ENCODE data around the gene ZNF474. TPM values are rescaled to one million over a fixed set of nuclear protein-coding genes. Genes with fewer than 3 reads are reported as not detected.

The ZNF474 gene
- total RNA-seq, 2 donors from 2014 or later: not detected

DNA sequence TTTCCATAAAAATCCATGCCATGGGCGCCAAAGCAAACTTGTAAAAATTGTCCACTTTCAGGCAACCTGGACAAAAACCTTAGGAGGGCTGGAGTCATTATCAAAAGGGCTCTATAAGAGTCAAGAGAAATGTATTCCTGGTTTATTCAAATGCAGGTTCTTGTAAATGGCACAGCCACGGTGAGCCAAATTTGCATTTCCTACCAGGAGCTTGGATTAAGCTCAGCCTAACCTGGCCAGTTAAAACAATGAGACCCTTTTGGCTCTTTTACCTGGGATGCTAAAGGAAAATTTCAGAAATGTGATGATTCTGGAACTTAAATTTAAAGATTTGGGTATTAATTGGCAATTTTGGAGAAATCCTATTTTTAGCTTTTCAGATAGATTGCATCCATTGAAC lies 8.9 kb upstream of the ZNF474 start:
- no peak overlapping the region for H3K27ac ChIP-seq
- H3K4me1 ChIP-seq: no peaks in the 10 kb centered on the region
- H3K36me3 ChIP-seq: no peaks in the 10 kb centered on the region
- H3K9me3 ChIP-seq: no peaks in the 10 kb centered on the region
- TF ChIP-seq, protein P1, sequence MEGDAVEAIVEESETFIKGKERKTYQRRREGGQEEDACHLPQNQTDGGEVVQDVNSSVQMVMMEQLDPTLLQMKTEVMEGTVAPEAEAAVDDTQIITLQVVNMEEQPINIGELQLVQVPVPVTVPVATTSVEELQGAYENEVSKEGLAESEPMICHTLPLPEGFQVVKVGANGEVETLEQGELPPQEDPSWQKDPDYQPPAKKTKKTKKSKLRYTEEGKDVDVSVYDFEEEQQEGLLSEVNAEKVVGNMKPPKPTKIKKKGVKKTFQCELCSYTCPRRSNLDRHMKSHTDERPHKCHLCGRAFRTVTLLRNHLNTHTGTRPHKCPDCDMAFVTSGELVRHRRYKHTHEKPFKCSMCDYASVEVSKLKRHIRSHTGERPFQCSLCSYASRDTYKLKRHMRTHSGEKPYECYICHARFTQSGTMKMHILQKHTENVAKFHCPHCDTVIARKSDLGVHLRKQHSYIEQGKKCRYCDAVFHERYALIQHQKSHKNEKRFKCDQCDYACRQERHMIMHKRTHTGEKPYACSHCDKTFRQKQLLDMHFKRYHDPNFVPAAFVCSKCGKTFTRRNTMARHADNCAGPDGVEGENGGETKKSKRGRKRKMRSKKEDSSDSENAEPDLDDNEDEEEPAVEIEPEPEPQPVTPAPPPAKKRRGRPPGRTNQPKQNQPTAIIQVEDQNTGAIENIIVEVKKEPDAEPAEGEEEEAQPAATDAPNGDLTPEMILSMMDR (IDR thresholded peaks at IDR 0.05): no peak
- H3K27me3 ChIP-seq: no peaks in the 10 kb centered on the region
- no peak overlapping the region for H3K4me3 ChIP-seq
- DNase-seq (ENCODE audit: low spot score): no peak

- no peaks in the 10 kb centered on the region for H3K27me3 ChIP-seq
- H3K36me3 ChIP-seq: no peaks in the 10 kb centered on the region
- no peaks in the 10 kb centered on the region for H3K4me1 ChIP-seq
- no peak overlapping the region for H3K27ac ChIP-seq
- H3K9me3 ChIP-seq: no peaks in the 10 kb centered on the region
- TF ChIP-seq, protein P1 (IDR thresholded peaks at IDR 0.05): no peak
- no peak for DNase-seq (ENCODE audit: low spot score)
- H3K4me3 ChIP-seq: no peak overlapping the region
Observed at GRCh38 chr5:122120957-122121356, 8.4 kb upstream of the ZNF474 start.

GRCh38 chr5:122121479-122122465 lies 7.6 kb upstream of the ZNF474 start:
- no peak overlapping the region for H3K4me3 ChIP-seq
- TF ChIP-seq, protein P1 (IDR thresholded peaks at IDR 0.05): no peak
- DNase-seq (ENCODE audit: low spot score): no peak

DNA sequence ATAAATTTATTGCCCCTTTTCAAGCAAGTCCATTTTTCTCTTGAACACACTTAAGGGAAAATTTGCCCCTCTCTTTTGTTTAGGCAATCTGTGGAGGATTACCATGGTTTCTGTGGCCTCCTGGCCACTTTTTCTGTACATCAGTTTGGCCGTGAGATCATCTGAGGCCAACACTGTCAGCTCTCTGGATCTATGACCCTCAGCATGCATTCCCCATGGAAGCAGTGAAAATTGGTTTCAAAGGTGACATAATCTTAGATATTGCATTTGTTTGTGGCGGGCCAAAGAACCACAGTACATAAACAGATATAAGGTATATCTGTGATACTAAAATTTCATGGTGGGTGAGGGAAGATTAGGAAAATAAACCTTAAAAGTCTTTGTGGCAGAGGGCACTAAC lies 4.6 kb upstream of the ZNF474 start:
- H3K27ac ChIP-seq: no peak overlapping the region

More at GRCh38 chr5:122121479-122122465, 7.6 kb upstream of the ZNF474 start:
- Histone ChIP-seq H3K4me1 (no peaks in the 10 kb centered on the region), H3K9me3 (no peaks in the 10 kb centered on the region), H3K27me3 (no peaks in the 10 kb centered on the region), H3K27ac (no peak overlapping the region), H3K36me3 (no peaks in the 10 kb centered on the region)

DNA sequence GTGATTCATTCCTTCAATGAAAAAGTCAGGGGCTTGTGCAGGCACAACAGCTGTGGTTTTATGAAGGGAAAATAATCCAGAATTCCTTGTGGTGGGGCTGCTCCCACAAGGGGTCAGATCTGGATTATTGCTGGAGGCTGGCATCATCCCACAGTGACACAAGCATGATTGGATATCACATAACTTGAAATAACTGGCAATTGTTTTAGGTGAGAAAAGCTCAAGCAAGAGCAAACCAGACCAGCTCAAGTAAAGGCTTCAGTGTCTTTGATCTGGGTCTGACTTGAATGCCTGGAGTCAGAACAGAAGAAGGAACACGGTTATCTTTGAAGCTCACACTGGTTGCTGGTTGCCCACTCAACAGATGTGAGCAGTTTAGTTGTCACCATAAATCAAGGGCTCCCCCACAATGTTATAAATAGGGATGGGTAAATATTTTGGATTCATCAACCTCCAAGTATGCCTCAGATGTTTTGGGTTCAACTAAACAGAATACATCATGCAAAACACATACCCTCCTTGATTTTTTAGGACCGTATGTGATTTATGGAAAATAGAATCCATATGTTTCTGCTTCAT lies 3.1 kb upstream of the ZNF474 start:
- no peaks in the 10 kb centered on the region for H3K9me3 ChIP-seq
- no peak overlapping the region for H3K4me3 ChIP-seq
- H3K36me3 ChIP-seq: no peaks in the 10 kb centered on the region
- no peaks in the 10 kb centered on the region for H3K27me3 ChIP-seq
- DNase-seq (ENCODE audit: low spot score): no peak
- TF ChIP-seq, protein P1 (IDR thresholded peaks at IDR 0.05): no peak
- no peak overlapping the region for H3K27ac ChIP-seq
- no peaks in the 10 kb centered on the region for H3K4me1 ChIP-seq

More for the DNA sequence above, 4.6 kb upstream of the ZNF474 start:
- Histone ChIP-seq H3K4me1 (no peaks in the 10 kb centered on the region), H3K27me3 (no peaks in the 10 kb centered on the region), H3K4me3 (no peak overlapping the region), H3K9me3 (no peaks in the 10 kb centered on the region), H3K36me3 (no peaks in the 10 kb centered on the region)
- TF ChIP-seq, protein P1 (IDR thresholded peaks at IDR 0.05): no peak
- DNase-seq (ENCODE audit: low spot score): no peak

Measured in right atrium auricular region (tissue), 2 donors.